Measurements from ENCODE around the gene FUCA2. TPM values are rescaled to one million over a fixed set of nuclear protein-coding genes. Genes with fewer than 3 reads are reported as not detected.

Gene FUCA2
- total RNA-seq, 2 donors from 2014 or later, result 58.6 to 59.3 TPM

DNA sequence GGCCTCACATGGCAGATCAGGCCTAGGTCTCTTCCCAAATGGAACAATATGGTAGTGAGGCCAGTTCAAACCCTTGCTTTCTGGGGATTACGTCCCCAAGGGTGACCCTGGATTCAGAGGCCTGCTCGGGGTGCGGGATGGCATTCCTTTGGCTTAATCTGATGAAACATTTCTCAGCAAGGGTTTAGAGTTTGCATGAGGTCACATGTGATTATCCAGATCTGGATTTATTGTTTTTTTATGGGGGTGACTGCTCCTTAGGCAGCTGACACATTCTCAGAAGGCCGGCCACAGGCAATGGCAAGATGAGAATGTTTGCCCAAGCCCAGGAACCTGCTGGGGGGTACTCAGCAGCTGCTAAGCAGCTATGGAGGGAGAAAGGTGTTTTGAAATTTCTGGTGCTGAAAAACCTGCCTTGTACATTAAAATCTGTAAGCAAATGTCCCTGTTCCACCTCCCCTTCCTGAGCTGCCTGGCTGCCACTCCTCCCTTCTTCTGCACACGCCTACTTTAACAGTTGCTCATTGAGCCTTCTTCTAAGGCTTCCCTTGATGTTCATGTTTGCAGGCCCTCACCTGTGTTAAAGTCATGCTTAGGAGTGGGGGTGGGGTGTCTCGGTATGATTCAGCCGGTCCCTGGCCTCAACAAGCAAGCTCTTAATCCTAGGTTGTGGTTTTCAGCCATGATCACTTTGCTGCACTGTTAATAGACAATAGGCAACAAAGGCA is 37.9 kb upstream of the FUCA2 start:
- H3K4me3 ChIP-seq (ENCODE audit: low read length), result no peak overlapping the region
- DNase-seq, result no peak
- no peaks in the 10 kb centered on the region for H3K9me3 ChIP-seq (ENCODE audit: control insufficient read depth, low read length)
- H3K36me3 Mint-ChIP-seq (ENCODE audit: low read depth), result no peaks in the 10 kb centered on the region
- no peak overlapping the region for H3K9ac ChIP-seq (ENCODE audit: extremely low read depth, low read length, poor library complexity, severe bottlenecking)
- TF ChIP-seq, protein P1, sequence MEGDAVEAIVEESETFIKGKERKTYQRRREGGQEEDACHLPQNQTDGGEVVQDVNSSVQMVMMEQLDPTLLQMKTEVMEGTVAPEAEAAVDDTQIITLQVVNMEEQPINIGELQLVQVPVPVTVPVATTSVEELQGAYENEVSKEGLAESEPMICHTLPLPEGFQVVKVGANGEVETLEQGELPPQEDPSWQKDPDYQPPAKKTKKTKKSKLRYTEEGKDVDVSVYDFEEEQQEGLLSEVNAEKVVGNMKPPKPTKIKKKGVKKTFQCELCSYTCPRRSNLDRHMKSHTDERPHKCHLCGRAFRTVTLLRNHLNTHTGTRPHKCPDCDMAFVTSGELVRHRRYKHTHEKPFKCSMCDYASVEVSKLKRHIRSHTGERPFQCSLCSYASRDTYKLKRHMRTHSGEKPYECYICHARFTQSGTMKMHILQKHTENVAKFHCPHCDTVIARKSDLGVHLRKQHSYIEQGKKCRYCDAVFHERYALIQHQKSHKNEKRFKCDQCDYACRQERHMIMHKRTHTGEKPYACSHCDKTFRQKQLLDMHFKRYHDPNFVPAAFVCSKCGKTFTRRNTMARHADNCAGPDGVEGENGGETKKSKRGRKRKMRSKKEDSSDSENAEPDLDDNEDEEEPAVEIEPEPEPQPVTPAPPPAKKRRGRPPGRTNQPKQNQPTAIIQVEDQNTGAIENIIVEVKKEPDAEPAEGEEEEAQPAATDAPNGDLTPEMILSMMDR (conservative IDR thresholded peaks at IDR 0.05), result no peak
- H3K4me1 ChIP-seq (ENCODE audit: control insufficient read depth, insufficient read depth, low read length), result peaks cover 14% of the 10 kb centered on the region
- H3K27ac ChIP-seq (ENCODE audit: low read depth, low read length), result no peak overlapping the region
- H3K27ac Mint-ChIP-seq, result peak overlapping the region; percentile 15
- no peaks in the 10 kb centered on the region for H3K27me3 ChIP-seq (ENCODE audit: control insufficient read depth, insufficient read depth, low read length, poor library complexity, severe bottlenecking)
- no peaks in the 10 kb centered on the region for H3K27me3 Mint-ChIP-seq (ENCODE audit: insufficient read depth)
- H3K4me1 Mint-ChIP-seq, result peaks cover 58% of the 10 kb centered on the region
- WGBS, 2 experiments (ENCODE audit: insufficient coverage in 1 of 2, insufficient read length in 1 of 2), result 90 to 100% methylated on average over 3 to 7 of the region's 7 CpGs
- H3K36me3 ChIP-seq (ENCODE audit: control insufficient read depth, insufficient read depth, low read length), result no peaks in the 10 kb centered on the region
- no peak overlapping the region for H3K4me3 Mint-ChIP-seq
- no peaks in the 10 kb centered on the region for H3K9me3 Mint-ChIP-seq

DNA sequence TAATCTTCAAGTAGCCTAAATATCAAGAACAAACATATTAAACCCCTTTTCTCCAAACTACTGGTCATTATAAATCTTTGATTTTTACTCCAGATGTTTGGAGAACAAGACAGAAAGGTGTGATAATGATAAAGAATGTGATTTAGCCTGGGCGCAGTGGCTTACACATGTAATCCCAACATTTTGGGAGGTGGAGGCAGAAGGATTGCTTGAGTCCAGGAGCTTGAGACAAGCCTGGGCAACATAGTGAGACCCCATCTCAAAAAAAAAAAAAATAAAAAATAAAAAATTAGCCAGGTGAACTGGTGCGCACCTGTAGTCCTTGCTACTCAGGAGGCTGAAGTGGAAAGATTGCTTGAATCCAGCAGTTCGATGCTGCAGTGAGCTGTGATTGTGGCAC is 35.1 kb upstream of the FUCA2 start:
- Histone ChIP-seq H3K9me3 (ENCODE audit: control insufficient read depth, low read length) (no peaks in the 10 kb centered on the region), H3K27me3 (ENCODE audit: control insufficient read depth, insufficient read depth, low read length, poor library complexity, severe bottlenecking) (no peaks in the 10 kb centered on the region), H3K27ac (ENCODE audit: low read depth, low read length) (no peak overlapping the region), H3K36me3 (ENCODE audit: control insufficient read depth, insufficient read depth, low read length) (no peaks in the 10 kb centered on the region), H3K4me1 (ENCODE audit: control insufficient read depth, insufficient read depth, low read length) (peaks cover 21% of the 10 kb centered on the region), H3K9ac (ENCODE audit: extremely low read depth, low read length, poor library complexity, severe bottlenecking) (no peak overlapping the region), H3K4me3 (ENCODE audit: low read length) (no peak overlapping the region)
- TF ChIP-seq, protein P1 (conservative IDR thresholded peaks at IDR 0.05), result no peak
- no peak for DNase-seq
- peaks cover 63% of the 10 kb centered on the region for H3K4me1 Mint-ChIP-seq
- no peaks in the 10 kb centered on the region for H3K9me3 Mint-ChIP-seq
- no peak overlapping the region for H3K4me3 Mint-ChIP-seq
- H3K36me3 Mint-ChIP-seq (ENCODE audit: low read depth), result no peaks in the 10 kb centered on the region
- no peak overlapping the region for H3K27ac Mint-ChIP-seq
- H3K27me3 Mint-ChIP-seq (ENCODE audit: insufficient read depth), result no peaks in the 10 kb centered on the region
- WGBS, 2 experiments (ENCODE audit: insufficient coverage in 1 of 2, insufficient read length in 1 of 2), result 94 to 95% methylated on average over 3 of the region's 3 CpGs

DNA sequence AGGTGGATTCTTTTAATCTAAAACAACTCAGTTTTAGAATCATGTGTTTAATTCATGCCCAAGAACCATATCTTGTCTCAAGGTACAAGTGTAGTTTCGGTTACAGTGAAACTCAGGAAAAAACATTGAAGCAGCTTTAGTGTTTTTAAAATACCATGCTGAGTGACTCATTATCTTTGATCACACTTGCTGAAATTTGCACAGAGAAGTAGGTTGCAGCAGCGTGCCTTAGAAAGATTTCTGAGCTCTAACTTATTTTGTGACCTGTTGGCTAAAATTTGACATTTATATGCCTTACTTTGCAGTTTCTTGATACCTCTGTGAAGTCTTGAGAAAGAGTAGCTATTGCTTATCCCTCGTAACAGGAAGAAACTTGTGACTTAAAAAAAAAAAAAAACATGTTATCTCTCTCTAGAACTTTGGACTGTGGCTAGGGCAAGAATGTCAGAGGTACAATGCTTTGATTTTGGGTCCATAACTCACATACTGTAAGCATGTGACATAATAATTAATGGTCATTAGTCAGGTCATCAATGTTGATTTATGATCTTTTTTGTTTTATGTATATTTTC is 34.5 kb upstream of the FUCA2 start:
- 67 to 75% methylated on average over 2 to 3 of the region's 3 CpGs for WGBS, 2 experiments (ENCODE audit: insufficient coverage in 1 of 2, insufficient read length in 1 of 2)
- no peaks in the 10 kb centered on the region for H3K36me3 Mint-ChIP-seq (ENCODE audit: low read depth)
- TF ChIP-seq, protein P1 (conservative IDR thresholded peaks at IDR 0.05), result no peak

More for the DNA sequence above, 34.5 kb upstream of the FUCA2 start:
- H3K36me3 ChIP-seq (ENCODE audit: control insufficient read depth, insufficient read depth, low read length), result no peaks in the 10 kb centered on the region
- H3K9me3 ChIP-seq (ENCODE audit: control insufficient read depth, low read length), result no peaks in the 10 kb centered on the region
- H3K4me3 Mint-ChIP-seq, result no peak overlapping the region
- no peaks in the 10 kb centered on the region for H3K9me3 Mint-ChIP-seq
- no peak overlapping the region for H3K27ac Mint-ChIP-seq
- no peak overlapping the region for H3K27ac ChIP-seq (ENCODE audit: low read depth, low read length)
- H3K4me1 Mint-ChIP-seq, result peaks cover 63% of the 10 kb centered on the region
- no peak overlapping the region for H3K9ac ChIP-seq (ENCODE audit: extremely low read depth, low read length, poor library complexity, severe bottlenecking)
- peaks cover 21% of the 10 kb centered on the region for H3K4me1 ChIP-seq (ENCODE audit: control insufficient read depth, insufficient read depth, low read length)
- H3K4me3 ChIP-seq (ENCODE audit: low read length), result no peak overlapping the region
- no peaks in the 10 kb centered on the region for H3K27me3 ChIP-seq (ENCODE audit: control insufficient read depth, insufficient read depth, low read length, poor library complexity, severe bottlenecking)
- DNase-seq, result no peak
- H3K27me3 Mint-ChIP-seq (ENCODE audit: insufficient read depth), result no peaks in the 10 kb centered on the region

Measured in endodermal cell (in vitro differentiated cells).